Thyroid gland (tissue), 4 donors: ENCODE data around the gene ANKRD10.

Experiments used
- CTCF ChIP-seq, 6 experiments: fragments of 200-600 bp in 3 of 6; fragments of 450-650 bp in 3 of 6; sonication (generic) in 3 of 6; IDR thresholded peaks; one replicate each; pipeline ENCODE4 v1.5.1; 2016 to 2019; ENCODE audit warnings: antibody characterized with exemption in 6 of 6, mild to moderate bottlenecking in 2 of 6, inconsistent platforms in 1 of 6, moderate library complexity in 1 of 6
- POLR2A ChIP-seq, 2 donors: fragments of 450-650 bp; IDR thresholded peaks; one replicate each; pipeline ENCODE4 v1.6.1; 2017; ENCODE audit warnings: antibody characterized with exemption in 2 of 2, mild to moderate bottlenecking in 2 of 2, moderate library complexity in 1 of 2

GRCh38 chr13:110897521-110897920 is 17.3 kb downstream of the ANKRD10 start:
- TF ChIP-seq POLR2A (IDR thresholded peaks at IDR 0.05) (no peak), CTCF (IDR thresholded peaks at IDR 0.05) (no peak)
